Mesodermal cell (in vitro differentiated cells): ENCODE data around the gene EHBP1L1.

Source experiments
- H3K27ac ChIP-seq: 2 replicates; pipeline ENCODE4 v1.7.0; 2013; ENCODE audit warnings: mild to moderate bottlenecking, low read depth, low read length, moderate library complexity; ENCODE audit not compliant: severe bottlenecking
- H3K36me3 ChIP-seq: 2 replicates; pipeline ENCODE4 v1.7.1; 2013; ENCODE audit warnings: mild to moderate bottlenecking, low read length, moderate library complexity; ENCODE audit not compliant: control insufficient read depth, insufficient read depth
- H3K4me1 ChIP-seq: one replicate; pipeline ENCODE4 v1.7.1; 2013; ENCODE audit warnings: mild to moderate bottlenecking, low read length; ENCODE audit not compliant: insufficient read depth, control insufficient read depth, poor library complexity, severe bottlenecking
- H3K4me3 ChIP-seq: 2 replicates; pipeline ENCODE4 v1.7.0; 2013; ENCODE audit warnings: low read length, control low read depth, mild to moderate bottlenecking; ENCODE audit not compliant: insufficient read depth, poor library complexity, severe bottlenecking; ENCODE audit errors: extremely low read depth
- H3K9me3 ChIP-seq: 2 replicates; pipeline ENCODE4 v1.7.1; 2013; ENCODE audit warnings: mild to moderate bottlenecking, low read length, moderate library complexity; ENCODE audit not compliant: control insufficient read depth
- WGBS, 2 experiments: methylation state at CpG; one replicate each; pipeline ENCODE4 v1.1.5; 2013; ENCODE audit warnings: missing lambda C conversion rate in 2 of 2; ENCODE audit not compliant: insufficient coverage in 2 of 2; 5-methylcytosine and 5-hydroxymethylcytosine counted together

The EHBP1L1 gene

GRCh38 chr11:65557280-65558001 is 18.4 kb upstream of the EHBP1L1 start:
- 9 to 18% methylated on average over 25 to 35 of the region's 47 CpGs for WGBS, 2 experiments
- Histone ChIP-seq H3K4me3 (peak overlapping the region; percentile 44), H3K9me3 (no peaks in the 10 kb centered on the region), H3K27ac (peak overlapping the region; percentile 10), H3K4me1 (peaks cover 59% of the 10 kb centered on the region), H3K36me3 (no peaks in the 10 kb centered on the region)

GRCh38 chr11:65558002-65558929 is 17.6 kb upstream of the EHBP1L1 start, which contains the start of gene LTBP3:
Gene LTBP3 (minus strand): TSS chr11:65558359. CDS start chr11:65557959, 400 bp downstream.
- Histone ChIP-seq H3K27ac (peak within 1 kb of the TSS; percentile 67), H3K4me3 (peak within 1 kb of the TSS; percentile 44), H3K9me3 (no peaks in the 10 kb centered on the region), H3K4me1 (peaks cover 59% of the 10 kb centered on the region), H3K36me3 (no peaks in the 10 kb centered on the region)
- WGBS, 2 experiments, result 1 to 2% methylated on average over 35 to 36 of the region's 79 CpGs

DNA sequence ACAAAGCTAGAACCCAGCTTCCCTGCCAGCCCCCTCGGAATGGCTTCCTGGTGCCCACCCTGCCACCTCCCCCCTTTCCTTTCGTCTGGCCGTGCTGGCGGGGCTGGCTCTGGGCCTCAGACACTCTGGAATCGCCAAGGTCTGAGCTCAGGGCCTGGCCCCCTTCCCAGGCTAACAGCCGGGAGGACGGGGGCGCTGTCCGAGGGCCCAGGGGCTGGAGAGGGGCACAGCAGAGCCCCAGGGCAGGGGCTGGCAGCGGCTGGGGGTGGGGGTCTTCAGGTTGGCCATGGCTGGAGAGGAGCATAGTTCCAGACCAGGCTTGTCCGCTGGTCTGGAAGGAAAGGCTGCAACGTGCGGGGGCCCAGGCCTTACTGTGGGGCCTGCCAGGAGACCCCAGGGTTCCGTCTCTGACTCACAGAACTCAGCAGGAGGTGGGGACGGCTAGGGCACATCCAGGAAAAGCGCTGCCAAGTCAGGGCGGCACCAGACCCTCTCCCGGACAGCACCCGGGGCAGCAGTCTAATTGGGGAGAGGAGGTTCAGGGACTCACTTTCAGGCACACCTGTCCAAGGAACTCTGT is 16.8 kb upstream of the EHBP1L1 start:
- WGBS, 2 experiments, result 68 to 69% methylated on average over 9 to 19 of the region's 19 CpGs
- H3K27ac ChIP-seq, result peak overlapping the region; percentile 67
- peaks cover 53% of the 10 kb centered on the region for H3K4me1 ChIP-seq
- H3K36me3 ChIP-seq, result no peaks in the 10 kb centered on the region
- peak overlapping the region; percentile 44 for H3K4me3 ChIP-seq
- H3K9me3 ChIP-seq, result no peaks in the 10 kb centered on the region

DNA sequence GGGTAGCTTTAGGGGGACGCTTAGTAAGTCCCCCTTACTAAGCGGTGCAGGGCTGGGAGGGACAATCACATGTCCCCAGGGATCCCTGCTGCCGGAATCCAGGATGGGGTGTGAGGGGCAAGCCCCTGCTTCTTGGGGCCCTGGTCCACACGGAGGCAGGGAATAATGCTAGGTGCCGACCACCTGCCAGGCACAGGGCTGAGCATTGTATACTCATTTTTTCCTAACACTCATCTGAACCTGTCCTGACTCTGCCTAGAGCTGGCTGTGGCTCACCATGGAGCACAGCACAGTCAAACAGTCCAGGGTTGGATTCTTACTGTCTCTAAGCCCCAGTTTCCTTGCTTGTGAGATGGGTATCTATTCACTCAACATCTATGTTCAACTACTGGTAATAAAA is 16.3 kb upstream of the EHBP1L1 start:
- 71 to 89% methylated on average over 3 to 4 of the region's 5 CpGs for WGBS, 2 experiments
- Histone ChIP-seq H3K4me1 (peaks cover 51% of the 10 kb centered on the region), H3K9me3 (no peaks in the 10 kb centered on the region), H3K36me3 (no peaks in the 10 kb centered on the region), H3K27ac (peak overlapping the region; percentile 50), H3K4me3 (no peak overlapping the region)

- Histone ChIP-seq H3K36me3 (no peaks in the 10 kb centered on the region), H3K4me3 (no peak overlapping the region), H3K27ac (peak overlapping the region; percentile 50), H3K9me3 (no peaks in the 10 kb centered on the region), H3K4me1 (peaks cover 48% of the 10 kb centered on the region)
- 39 to 57% methylated on average over 4 to 5 of the region's 5 CpGs for WGBS, 2 experiments
Measured at GRCh38 chr11:65559951-65560537, 15.8 kb upstream of the EHBP1L1 start.

DNA sequence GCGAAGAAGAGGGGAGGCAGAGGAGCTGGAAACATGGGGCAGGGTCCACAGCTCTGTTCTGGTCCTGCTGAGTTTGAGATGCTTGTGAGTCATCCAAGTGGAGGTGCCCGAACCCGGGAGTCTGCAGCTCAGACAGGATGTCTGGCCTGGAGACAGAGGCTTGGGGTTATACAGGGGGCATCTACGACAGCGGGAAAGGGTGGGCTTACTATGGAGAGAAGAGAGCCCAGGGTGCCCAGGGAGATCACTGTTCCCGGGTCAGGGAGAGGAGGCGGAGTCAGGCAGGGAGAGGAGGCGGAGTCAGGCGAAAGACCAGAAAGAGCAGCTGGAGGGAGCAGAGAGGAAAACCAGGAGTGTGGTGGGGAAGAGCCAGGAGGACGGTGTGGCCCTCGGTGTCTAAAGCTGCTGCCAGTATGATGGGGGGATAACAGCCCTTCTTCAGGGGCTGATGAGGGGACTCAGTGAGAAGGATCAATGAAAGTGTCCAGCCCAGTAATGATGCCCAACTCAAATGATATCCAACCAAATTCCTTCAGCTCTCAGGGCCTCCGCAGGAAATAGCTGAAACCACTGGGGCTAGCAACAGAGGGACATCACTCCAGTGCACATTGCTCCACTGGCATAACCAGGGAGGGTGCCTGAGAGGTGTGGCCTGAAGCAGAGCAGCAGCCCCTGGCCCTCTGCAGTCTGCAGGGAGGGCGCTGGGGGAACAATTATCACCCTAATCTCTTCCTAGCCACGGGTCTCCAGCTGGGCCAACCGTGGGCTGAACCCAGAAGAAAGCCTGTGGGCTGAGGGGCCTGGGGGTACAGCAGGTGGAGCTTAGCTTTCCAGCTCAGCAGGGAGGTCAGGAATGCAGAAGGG is 15.1 kb upstream of the EHBP1L1 start:
- no peaks in the 10 kb centered on the region for H3K9me3 ChIP-seq
- peak overlapping the region; percentile 73 for H3K27ac ChIP-seq
- no peak overlapping the region for H3K4me3 ChIP-seq
- WGBS, 2 experiments, result 9 to 17% methylated on average over 8 to 12 of the region's 15 CpGs
- peaks cover 40% of the 10 kb centered on the region for H3K4me1 ChIP-seq
- H3K36me3 ChIP-seq, result no peaks in the 10 kb centered on the region

- no peak overlapping the region for H3K4me3 ChIP-seq
- H3K36me3 ChIP-seq, result no peaks in the 10 kb centered on the region
- WGBS, 2 experiments, result 95 to 96% methylated on average over 6 to 7 of the region's 7 CpGs
- H3K4me1 ChIP-seq, result peaks cover 37% of the 10 kb centered on the region
- H3K9me3 ChIP-seq, result no peaks in the 10 kb centered on the region
- no peak overlapping the region for H3K27ac ChIP-seq
Measured at GRCh38 chr11:65562020-65562419, 13.8 kb upstream of the EHBP1L1 start.

- WGBS, 2 experiments, result 93 to 100% methylated on average over 2 to 6 of the region's 9 CpGs
- Histone ChIP-seq H3K4me3 (no peak overlapping the region), H3K9me3 (no peaks in the 10 kb centered on the region), H3K4me1 (peaks cover 31% of the 10 kb centered on the region), H3K36me3 (no peaks in the 10 kb centered on the region), H3K27ac (no peak overlapping the region)
Measured at GRCh38 chr11:65562788-65563187, 13.1 kb upstream of the EHBP1L1 start.

DNA sequence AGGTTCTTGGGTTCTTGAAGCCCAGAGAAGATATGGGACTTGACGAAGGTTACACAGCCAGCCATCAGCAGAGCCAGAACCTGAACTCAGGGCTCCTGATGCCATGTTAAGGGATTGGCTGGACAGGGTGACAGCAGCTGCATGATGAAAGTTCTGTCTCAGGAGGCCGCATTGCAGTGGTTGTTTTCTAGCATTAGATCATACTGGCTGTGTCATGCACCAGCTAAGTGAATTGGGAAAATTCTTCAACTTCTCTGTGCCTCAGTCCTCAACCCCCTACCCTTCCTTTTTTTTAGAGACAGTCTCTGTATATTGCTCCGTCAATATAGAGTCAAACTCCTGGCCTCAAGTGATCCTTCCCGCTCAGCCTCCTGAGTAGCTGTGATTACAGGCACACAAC is 12.3 kb upstream of the EHBP1L1 start:
- 96 to 100% methylated on average over 4 of the region's 4 CpGs for WGBS, 2 experiments
- peak overlapping the region; percentile 32 for H3K27ac ChIP-seq

More for the DNA sequence above, 12.3 kb upstream of the EHBP1L1 start:
- no peaks in the 10 kb centered on the region for H3K36me3 ChIP-seq
- H3K4me3 ChIP-seq, result no peak overlapping the region
- H3K9me3 ChIP-seq, result no peaks in the 10 kb centered on the region
- peaks cover 30% of the 10 kb centered on the region for H3K4me1 ChIP-seq
